Measurements from ENCODE around the gene FBXO2.

DNA sequence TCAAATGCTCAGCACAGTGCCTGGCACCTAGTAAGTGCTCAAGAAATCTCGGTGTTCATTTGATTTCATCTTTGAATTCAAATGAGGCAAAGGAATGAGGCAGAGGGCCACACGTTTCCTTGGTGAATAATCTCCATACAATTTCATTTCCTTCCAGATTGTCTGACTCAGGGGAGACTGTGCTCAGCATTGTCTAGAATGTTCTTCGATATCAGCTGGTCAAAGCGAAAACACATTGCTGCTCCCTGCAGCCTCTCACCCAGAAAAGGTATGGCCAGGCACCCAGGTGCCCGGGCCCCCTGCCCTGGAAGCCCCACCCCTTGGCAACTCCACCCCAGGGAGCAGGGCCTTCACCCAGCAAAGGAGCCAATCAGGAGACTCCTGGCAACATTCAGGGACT lies 55.8 kb downstream of the FBXO2 start:
- TF ChIP-seq, protein P1, sequence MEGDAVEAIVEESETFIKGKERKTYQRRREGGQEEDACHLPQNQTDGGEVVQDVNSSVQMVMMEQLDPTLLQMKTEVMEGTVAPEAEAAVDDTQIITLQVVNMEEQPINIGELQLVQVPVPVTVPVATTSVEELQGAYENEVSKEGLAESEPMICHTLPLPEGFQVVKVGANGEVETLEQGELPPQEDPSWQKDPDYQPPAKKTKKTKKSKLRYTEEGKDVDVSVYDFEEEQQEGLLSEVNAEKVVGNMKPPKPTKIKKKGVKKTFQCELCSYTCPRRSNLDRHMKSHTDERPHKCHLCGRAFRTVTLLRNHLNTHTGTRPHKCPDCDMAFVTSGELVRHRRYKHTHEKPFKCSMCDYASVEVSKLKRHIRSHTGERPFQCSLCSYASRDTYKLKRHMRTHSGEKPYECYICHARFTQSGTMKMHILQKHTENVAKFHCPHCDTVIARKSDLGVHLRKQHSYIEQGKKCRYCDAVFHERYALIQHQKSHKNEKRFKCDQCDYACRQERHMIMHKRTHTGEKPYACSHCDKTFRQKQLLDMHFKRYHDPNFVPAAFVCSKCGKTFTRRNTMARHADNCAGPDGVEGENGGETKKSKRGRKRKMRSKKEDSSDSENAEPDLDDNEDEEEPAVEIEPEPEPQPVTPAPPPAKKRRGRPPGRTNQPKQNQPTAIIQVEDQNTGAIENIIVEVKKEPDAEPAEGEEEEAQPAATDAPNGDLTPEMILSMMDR (IDR thresholded peaks at IDR 0.05): no peak
- no peak for TF ChIP-seq EP300 (IDR thresholded peaks at IDR 0.05; ENCODE audit: low read depth)
- TF ChIP-seq POLR2AphosphoS5 (IDR thresholded peaks at IDR 0.05): no peak
- no peak for TF ChIP-seq POLR2A (IDR thresholded peaks at IDR 0.05)

All from transverse colon (tissue), 4 donors.